Neural cell (in vitro differentiated cells): ENCODE data around the gene HIC1. TPM values are rescaled to one million over a fixed set of nuclear protein-coding genes. Genes with fewer than 3 reads are reported as not detected.

ENCODE experiments used
- H2AFZ ChIP-seq: fragments of 200-600, 300-800 bp; sonication (generic), shearing (Covaris generic); 2 replicates; pipeline ENCODE4 v1.6.0; 2014; ENCODE audit warnings: low read depth, mild to moderate bottlenecking, antibody characterized with exemption, low read length, moderate library complexity
- H3F3A ChIP-seq: fragments of 200-600 bp; shearing (Covaris generic); 2 replicates; pipeline ENCODE4 v1.6.1; 2016; ENCODE audit warnings: mild to moderate bottlenecking, moderate library complexity, mixed read lengths, antibody characterized with exemption, low read length; ENCODE audit not compliant: insufficient read depth, poor library complexity, severe bottlenecking
- H3K27ac ChIP-seq: fragments of 200-600, 300-800 bp; sonication (generic), shearing (Covaris generic); 2 replicates; pipeline ENCODE4 v1.5.1; 2014; ENCODE audit warnings: mild to moderate bottlenecking, low read length, moderate library complexity
- H3K27me3 ChIP-seq: fragments of 300-800, 200-600 bp; sonication (generic), shearing (Covaris generic); 2 replicates; pipeline ENCODE4 v1.6.0; 2014; ENCODE audit warnings: mild to moderate bottlenecking, low read depth, low read length, moderate library complexity; ENCODE audit not compliant: insufficient read depth
- H3K36me3 ChIP-seq: fragments of 300-800, 200-600 bp; sonication (generic), shearing (Covaris generic); 2 replicates; pipeline ENCODE4 v1.5.1; 2014; ENCODE audit warnings: mild to moderate bottlenecking, antibody characterized with exemption, low read length, moderate library complexity; ENCODE audit not compliant: insufficient read depth
- H3K4me2 ChIP-seq: fragments of 300-800, 200-600 bp; sonication (generic), shearing (Covaris generic); 2 replicates; pipeline ENCODE4 v1.6.0; 2014; ENCODE audit warnings: mild to moderate bottlenecking, low read length
- H3K4me3 ChIP-seq: fragments of 300-800, 200-600 bp; sonication (generic), shearing (Covaris generic); 2 replicates; pipeline ENCODE4 v1.5.1; 2014; ENCODE audit warnings: mild to moderate bottlenecking, low read length, moderate library complexity
- H3K79me2 ChIP-seq: fragments of 200-600 bp; shearing (Covaris generic); replicated peaks from 2 replicates; pipeline ENCODE4 v1.6.0; 2014; ENCODE audit warnings: mild to moderate bottlenecking, low read length, moderate library complexity; ENCODE audit not compliant: insufficient read depth
- H3K9ac ChIP-seq: fragments of 300-800, 200-600 bp; sonication (generic), shearing (Covaris generic); 2 replicates; pipeline ENCODE4 v1.6.1; 2016; ENCODE audit warnings: mild to moderate bottlenecking, low read length, mixed read lengths
- H3K9me2 ChIP-seq: fragments of 200-600 bp; shearing (Covaris generic); 2 replicates; pipeline ENCODE4 v1.6.1; 2016; ENCODE audit warnings: mild to moderate bottlenecking, low read length, mixed read lengths; ENCODE audit not compliant: insufficient read depth
- H3K9me3 ChIP-seq: fragments of 200-600, 300-800 bp; sonication (generic), shearing (Covaris generic); 2 replicates; pipeline ENCODE4 v1.6.1; 2016; ENCODE audit warnings: mild to moderate bottlenecking, mixed run types, low read length, moderate library complexity, mixed read lengths
- H4K20me1 ChIP-seq: fragments of 200-600 bp; shearing (Covaris generic); 2 replicates; pipeline ENCODE4 v1.6.1; 2016; ENCODE audit warnings: mild to moderate bottlenecking, mixed run types; ENCODE audit not compliant: insufficient read depth
- EP300 ChIP-seq: fragments of 450-650 bp; conservative IDR thresholded peaks from 2 replicates; pipeline ENCODE4 v1.6.1; 2014; ENCODE audit warnings: antibody characterized with exemption, mild to moderate bottlenecking, moderate library complexity; ENCODE audit not compliant: poor library complexity, severe bottlenecking
- EZH2 ChIP-seq: fragments of 200-600, 300-800 bp; shearing (Covaris generic), sonication (generic); IDR thresholded peaks from 2 replicates; pipeline ENCODE4 v1.6.1; 2014; ENCODE audit warnings: antibody characterized with exemption, low read length, borderline replicate concordance, mild to moderate bottlenecking; ENCODE audit not compliant: insufficient read depth, poor library complexity, severe bottlenecking
- MXI1 ChIP-seq: fragments of 450-650 bp; conservative IDR thresholded peaks from 2 replicates; pipeline ENCODE4 v1.6.1; 2014; ENCODE audit warnings: antibody characterized with exemption, mild to moderate bottlenecking; ENCODE audit not compliant: poor library complexity, severe bottlenecking
- POLR2AphosphoS5 ChIP-seq: IDR thresholded peaks from 2 replicates; pipeline ENCODE4 v1.6.1; 2012
- RAD21 ChIP-seq: fragments of 450-650 bp; conservative IDR thresholded peaks from 2 replicates; pipeline ENCODE4 v1.6.1; 2014; ENCODE audit warnings: antibody characterized with exemption, mild to moderate bottlenecking, moderate library complexity
- SMC3 ChIP-seq: fragments of 450-650 bp; conservative IDR thresholded peaks from 2 replicates; pipeline ENCODE4 v1.6.1; 2014; ENCODE audit warnings: antibody characterized with exemption, mild to moderate bottlenecking, moderate library complexity; ENCODE audit not compliant: poor library complexity
- TAF1 ChIP-seq: IDR thresholded peaks from 2 replicates; pipeline ENCODE4 v1.6.1; 2012; ENCODE audit warnings: low read depth
- polyA plus RNA-seq: library from polyadenylated mRNA; depleted of rRNA; stranded (reverse); fragments of >200 nt; gene quantifications from 2 replicates; pipeline ENCODE4 v1.2.3, GENCODE V29; 2014
- TF ChIP-seq, protein P1 (sequence below): fragments of 450-650 bp; IDR thresholded peaks from 2 replicates; pipeline ENCODE4 v1.5.1; 2014; ENCODE audit warnings: antibody characterized with exemption, mild to moderate bottlenecking, moderate library complexity; ENCODE audit not compliant: poor library complexity, severe bottlenecking
- TF ChIP-seq, protein P2 (sequence below): IDR thresholded peaks from 2 replicates; pipeline ENCODE4 v1.6.1; 2012; ENCODE audit warnings: borderline replicate concordance

HIC1 gene
- polyA plus RNA-seq, 1 donor from 2014 or later, result 2.8 TPM

DNA sequence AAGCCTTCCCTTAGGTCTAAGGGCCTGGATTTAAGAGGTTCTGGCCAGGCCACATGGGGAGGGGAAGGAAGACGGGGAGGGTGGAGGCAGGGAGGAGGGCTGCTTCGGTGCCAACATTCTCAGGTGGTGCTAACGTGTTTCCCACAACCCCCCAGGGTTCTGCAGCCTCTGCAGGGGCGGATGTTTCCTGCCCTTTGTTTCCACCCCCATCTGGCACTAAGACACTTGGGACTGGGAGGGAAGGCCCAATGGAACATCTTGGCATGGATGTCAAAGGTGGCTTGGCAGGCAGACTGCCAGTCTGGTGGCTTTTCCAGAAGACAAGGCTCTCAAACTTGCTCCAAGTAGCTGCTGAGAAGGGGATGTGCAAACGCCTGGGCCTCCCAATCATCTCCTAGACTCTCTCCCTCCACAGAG, 12.7 kb downstream of the HIC1 start:
- H2AFZ ChIP-seq, result no peak overlapping the region
- H3K9ac ChIP-seq, result no peak overlapping the region
- no peaks in the 10 kb centered on the region for H3K36me3 ChIP-seq
- H3K27me3 ChIP-seq, result no peaks in the 10 kb centered on the region
- H3K9me3 ChIP-seq, result no peaks in the 10 kb centered on the region
- TF ChIP-seq EP300 (no peak), SMC3 (no peak), TAF1 (no peak), RAD21 (no peak)
- TF ChIP-seq, protein P1, sequence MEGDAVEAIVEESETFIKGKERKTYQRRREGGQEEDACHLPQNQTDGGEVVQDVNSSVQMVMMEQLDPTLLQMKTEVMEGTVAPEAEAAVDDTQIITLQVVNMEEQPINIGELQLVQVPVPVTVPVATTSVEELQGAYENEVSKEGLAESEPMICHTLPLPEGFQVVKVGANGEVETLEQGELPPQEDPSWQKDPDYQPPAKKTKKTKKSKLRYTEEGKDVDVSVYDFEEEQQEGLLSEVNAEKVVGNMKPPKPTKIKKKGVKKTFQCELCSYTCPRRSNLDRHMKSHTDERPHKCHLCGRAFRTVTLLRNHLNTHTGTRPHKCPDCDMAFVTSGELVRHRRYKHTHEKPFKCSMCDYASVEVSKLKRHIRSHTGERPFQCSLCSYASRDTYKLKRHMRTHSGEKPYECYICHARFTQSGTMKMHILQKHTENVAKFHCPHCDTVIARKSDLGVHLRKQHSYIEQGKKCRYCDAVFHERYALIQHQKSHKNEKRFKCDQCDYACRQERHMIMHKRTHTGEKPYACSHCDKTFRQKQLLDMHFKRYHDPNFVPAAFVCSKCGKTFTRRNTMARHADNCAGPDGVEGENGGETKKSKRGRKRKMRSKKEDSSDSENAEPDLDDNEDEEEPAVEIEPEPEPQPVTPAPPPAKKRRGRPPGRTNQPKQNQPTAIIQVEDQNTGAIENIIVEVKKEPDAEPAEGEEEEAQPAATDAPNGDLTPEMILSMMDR, result no peak
- TF ChIP-seq, protein P2, sequence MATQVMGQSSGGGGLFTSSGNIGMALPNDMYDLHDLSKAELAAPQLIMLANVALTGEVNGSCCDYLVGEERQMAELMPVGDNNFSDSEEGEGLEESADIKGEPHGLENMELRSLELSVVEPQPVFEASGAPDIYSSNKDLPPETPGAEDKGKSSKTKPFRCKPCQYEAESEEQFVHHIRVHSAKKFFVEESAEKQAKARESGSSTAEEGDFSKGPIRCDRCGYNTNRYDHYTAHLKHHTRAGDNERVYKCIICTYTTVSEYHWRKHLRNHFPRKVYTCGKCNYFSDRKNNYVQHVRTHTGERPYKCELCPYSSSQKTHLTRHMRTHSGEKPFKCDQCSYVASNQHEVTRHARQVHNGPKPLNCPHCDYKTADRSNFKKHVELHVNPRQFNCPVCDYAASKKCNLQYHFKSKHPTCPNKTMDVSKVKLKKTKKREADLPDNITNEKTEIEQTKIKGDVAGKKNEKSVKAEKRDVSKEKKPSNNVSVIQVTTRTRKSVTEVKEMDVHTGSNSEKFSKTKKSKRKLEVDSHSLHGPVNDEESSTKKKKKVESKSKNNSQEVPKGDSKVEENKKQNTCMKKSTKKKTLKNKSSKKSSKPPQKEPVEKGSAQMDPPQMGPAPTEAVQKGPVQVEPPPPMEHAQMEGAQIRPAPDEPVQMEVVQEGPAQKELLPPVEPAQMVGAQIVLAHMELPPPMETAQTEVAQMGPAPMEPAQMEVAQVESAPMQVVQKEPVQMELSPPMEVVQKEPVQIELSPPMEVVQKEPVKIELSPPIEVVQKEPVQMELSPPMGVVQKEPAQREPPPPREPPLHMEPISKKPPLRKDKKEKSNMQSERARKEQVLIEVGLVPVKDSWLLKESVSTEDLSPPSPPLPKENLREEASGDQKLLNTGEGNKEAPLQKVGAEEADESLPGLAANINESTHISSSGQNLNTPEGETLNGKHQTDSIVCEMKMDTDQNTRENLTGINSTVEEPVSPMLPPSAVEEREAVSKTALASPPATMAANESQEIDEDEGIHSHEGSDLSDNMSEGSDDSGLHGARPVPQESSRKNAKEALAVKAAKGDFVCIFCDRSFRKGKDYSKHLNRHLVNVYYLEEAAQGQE, result no peak
- H3K4me2 ChIP-seq, result no peak overlapping the region
- H3F3A ChIP-seq, result no peaks in the 10 kb centered on the region
- H3K4me3 ChIP-seq, result no peak overlapping the region
- no peaks in the 10 kb centered on the region for H4K20me1 ChIP-seq
- no peaks in the 10 kb centered on the region for H3K9me2 ChIP-seq
- no peaks in the 10 kb centered on the region for H3K79me2 ChIP-seq
- no peak overlapping the region for H3K27ac ChIP-seq

DNA sequence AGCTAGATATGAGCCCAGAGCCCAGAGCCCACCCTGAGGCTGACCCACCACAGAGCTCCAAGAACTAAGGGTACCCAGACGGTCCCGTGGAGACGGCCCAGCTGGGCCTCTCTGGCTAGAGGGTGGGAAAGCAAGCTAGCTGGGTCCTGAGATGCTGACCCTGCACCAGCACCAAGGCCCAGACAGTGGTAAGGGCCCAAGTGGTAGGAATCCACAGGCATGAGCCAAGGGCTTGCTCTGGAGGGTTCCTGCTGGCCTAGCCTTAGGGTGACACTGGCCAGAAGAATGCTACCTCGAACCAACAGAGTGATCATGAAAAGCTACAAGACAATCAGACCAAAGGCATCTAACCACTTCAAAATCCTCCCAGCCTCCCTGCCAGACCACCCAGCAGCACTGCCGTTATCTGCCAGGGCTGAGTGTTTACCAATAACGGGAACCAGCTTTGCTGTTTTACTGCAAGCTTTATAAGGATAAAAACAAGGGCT, 13.2 kb downstream of the HIC1 start:
- Histone ChIP-seq H3F3A (no peaks in the 10 kb centered on the region), H3K9me3 (no peaks in the 10 kb centered on the region), H3K79me2 (no peaks in the 10 kb centered on the region), H3K4me3 (no peak overlapping the region), H3K27ac (no peak overlapping the region), H4K20me1 (no peaks in the 10 kb centered on the region), H3K27me3 (no peaks in the 10 kb centered on the region), H3K4me2 (no peak overlapping the region), H3K9ac (no peak overlapping the region), H3K36me3 (no peaks in the 10 kb centered on the region), H3K9me2 (no peaks in the 10 kb centered on the region), H2AFZ (no peak overlapping the region)
- TF ChIP-seq SMC3, result no peak
- TF ChIP-seq EZH2, result no peak
- TF ChIP-seq MXI1, result no peak
- TF ChIP-seq RAD21, result no peak

DNA sequence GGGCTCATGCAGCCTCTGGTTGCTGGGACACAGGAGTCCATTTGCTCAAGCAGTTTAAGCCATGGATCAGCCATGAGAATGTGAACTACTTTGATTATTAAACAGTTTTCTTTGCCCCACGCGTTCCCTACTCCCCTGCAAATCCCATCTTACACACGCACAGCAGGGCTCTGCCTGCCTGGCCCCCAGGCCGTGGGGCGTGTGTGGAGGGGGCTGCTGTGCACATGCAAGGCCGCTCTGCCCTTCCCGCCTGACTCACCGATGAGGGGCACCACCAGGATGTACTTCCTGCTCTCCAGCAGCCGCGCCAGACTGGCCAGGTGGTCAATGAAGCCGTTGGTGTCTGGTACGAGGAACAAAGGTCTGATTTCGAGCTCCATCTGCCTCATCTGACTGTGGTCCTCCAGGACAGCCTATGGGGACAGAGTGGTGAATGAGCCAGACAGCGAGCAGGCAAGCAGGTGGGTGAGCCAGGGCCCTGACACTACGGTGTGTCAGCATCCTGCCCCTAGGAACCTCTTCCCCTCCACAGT, 13.7 kb downstream of the HIC1 start:
- Histone ChIP-seq H3K79me2 (no peaks in the 10 kb centered on the region), H3K9me3 (no peaks in the 10 kb centered on the region), H3K27ac (no peak overlapping the region), H3F3A (no peaks in the 10 kb centered on the region), H3K9ac (no peak overlapping the region), H3K4me2 (no peak overlapping the region), H3K9me2 (no peaks in the 10 kb centered on the region), H2AFZ (no peak overlapping the region), H3K27me3 (no peaks in the 10 kb centered on the region), H3K36me3 (no peaks in the 10 kb centered on the region), H4K20me1 (no peaks in the 10 kb centered on the region), H3K4me3 (no peak overlapping the region)
- TF ChIP-seq, protein P2, result no peak
- TF ChIP-seq, protein P1, result no peak
- no peak for TF ChIP-seq POLR2AphosphoS5
